ENCODE results near the gene GTF2F1.
"Not testable (repeated sequence)": the region's sequence is repeated elsewhere in the genome, so short reads cannot be mapped to it uniquely, and the experiment has no call there.

DNA sequence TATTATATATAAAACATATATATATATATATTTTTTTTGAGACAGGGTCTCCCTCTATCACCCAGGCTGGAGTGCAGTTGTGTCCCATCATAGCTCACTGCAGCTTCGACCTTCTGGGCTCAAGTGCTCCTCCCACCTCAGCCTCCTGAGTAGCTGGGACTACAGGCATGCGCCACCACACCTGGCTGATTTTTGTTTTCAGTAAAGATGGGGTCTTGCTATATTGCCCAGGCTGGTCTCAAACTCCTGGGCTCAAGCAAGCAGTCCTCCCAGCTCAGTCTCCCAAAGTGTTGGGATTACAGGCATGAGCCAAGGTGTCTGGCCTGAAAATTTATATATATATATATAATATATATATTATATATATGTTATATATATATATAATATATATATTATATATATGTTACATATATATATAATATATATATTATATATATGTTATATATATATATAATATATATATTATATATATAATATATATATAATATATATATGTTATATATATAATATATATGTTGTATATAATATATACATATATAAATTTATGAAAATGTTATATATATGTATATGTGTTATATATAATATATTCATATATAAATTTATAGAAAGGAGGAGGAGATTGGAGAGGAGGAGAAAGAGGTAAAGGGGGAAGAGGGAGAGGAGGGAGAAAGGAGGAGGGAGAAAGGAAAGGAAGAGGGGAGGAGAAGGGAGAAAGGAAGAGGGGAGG is 35.9 kb upstream of the GTF2F1 start:
- not testable (repeated sequence) for TF ChIP-seq ARNT (IDR thresholded peaks at IDR 0.05); MXI1 (IDR thresholded peaks at IDR 0.05; ENCODE audit: low read depth, low read length)

Data from K562 (cell line).